NCI-H2227 (cell line): Measurements from ENCODE around the gene ZNF135.
A peak's percentile ranks its signal among the peaks of the same experiment; 100 is the strongest.

Experiments used
- DNase-seq: peaks from one replicate; lab custom pipeline; 2025; ENCODE audit not compliant: unreplicated experiment; lab: John Stamatoyannopoulos, UW

The ZNF135 gene

DNA sequence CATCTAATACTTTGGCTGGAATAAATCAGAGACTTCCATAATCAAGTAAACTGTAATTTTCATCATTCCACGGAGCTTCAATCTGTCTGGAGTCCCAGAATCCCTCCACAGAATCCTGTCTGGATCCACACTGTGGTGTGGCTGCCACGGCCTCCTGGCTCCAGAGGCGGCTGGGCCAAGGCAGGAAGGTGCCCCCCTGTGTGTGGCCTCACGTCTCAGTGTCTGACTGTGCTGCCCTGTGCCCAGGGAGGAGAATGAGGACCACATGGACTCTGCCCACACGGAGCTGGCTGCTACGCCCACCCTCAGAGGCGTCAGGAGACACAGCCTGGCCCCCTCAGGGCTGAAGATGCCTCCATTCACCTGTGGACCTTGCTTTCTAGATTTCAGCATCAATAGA, 12.2 kb upstream of the ZNF135 start:
- DNase-seq = no peak

DNA sequence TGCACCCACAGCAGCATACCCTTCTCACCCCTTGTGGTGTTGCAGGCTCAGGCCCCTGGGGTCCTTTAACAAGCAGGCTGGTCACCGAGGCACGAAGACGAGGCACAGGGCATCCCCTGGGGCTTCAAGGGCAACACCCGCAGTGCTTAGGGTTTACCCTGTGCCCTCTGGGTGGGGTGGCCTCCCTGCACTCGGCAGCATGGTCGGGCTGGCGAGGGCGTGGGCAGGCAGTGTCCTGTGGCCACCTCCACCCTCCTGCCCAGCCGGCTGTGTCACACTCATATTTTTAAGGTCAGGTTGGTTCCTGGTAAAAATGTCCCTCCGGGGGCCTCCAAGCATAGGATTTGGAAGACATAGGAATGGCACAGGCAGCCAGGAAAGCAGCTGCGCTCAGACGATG, 11.4 kb upstream of the ZNF135 start:
- DNase-seq = no peak

DNA sequence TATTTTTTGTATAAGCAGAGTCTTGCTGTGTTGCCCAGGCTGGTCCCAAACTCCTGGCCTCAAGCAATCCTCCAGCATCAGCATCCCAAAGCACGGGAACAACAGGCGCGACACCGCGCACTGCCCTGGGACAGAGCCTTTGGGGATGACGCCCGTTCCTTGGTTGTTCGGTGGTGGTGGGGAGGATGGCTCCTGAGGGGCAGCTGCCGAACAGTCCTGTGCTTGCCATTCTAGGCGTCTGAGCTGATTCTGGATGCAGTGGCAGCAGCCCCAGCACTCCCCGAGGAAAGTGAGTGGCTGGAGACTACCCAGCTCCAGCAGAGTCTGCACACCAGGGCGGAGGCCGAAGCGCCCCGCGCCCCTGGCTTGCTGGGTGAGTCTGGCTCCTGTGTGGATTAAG, 6.8 kb upstream of the ZNF135 start:
- no peak for DNase-seq

DNA sequence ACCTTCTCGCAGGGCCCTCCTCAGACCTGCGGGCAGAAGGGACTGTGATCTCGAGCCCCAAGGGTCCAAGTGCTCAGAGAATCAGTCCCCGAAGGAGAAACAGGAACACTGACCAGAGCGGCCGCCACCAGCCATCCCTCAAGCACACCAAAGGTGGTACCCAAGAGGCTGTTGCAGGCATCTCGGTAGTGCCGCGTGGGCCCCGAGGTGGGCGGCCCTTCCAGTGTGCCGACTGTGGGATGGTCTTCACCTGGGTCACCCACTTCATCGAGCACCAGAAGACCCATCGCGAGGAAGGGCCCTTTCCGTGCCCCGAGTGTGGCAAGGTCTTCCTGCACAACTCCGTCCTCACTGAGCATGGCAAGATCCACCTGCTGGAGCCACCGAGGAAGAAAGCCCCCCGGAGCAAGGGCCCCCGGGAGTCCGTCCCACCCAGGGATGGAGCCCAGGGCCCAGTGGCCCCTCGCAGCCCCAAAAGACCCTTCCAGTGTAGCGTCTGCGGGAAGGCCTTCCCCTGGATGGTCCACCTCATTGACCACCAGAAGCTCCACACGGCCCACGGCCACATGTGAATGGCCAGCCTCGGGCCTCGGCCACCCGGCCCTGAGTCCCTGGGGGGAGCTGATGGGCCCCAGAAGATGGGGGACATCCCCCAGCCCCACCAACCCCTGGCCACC, 5.5 kb upstream of the ZNF135 start:
- DNase-seq = no peak

DNA sequence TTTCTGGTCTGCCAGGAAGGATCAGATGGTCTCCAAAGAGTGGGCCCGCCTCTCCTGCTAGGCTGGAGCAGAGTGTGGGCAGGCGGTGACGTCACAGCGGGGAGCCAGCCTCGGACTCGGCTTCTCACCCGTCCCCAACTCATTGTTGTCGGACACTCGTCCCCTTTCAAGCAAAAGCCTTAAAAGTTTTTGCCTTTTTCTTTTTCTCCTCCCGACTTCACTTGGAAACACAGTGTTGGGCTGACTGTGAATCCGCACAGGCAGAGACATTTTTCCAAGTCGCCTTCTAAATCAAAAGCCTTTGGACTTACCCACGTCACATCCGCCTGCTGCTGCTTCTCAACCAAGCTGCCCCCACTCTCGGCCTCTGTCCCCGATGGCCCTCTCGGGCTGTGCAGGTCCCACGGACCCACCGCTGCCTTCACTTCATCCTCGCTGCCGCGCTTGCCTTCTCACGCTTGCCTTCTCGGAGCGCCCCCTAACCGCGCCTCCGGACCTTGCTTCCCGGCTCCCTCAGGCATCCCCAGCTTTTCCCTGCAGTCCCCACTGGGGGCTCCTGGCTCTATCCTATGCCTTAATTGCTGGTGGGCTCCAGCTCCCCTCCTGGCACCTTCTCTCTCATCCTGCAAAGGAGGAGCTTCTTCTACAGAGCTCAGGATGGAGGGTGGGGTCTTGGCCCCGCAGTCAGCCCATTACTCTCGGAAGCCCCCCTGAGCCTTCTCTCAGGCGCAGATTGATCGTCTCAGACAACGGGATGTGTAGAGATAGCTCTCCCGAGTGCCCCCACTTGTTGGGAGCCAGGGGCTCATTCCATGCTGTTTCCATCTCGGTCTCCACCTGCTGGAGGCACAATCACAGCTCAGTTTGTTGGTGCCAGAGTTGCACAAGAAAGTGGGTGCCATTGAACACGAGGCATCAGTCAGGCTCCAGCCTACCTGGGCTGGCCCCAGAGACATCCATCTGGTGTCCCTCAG, 3.9 kb upstream of the ZNF135 start:
- DNase-seq = peak; percentile 65

DNA sequence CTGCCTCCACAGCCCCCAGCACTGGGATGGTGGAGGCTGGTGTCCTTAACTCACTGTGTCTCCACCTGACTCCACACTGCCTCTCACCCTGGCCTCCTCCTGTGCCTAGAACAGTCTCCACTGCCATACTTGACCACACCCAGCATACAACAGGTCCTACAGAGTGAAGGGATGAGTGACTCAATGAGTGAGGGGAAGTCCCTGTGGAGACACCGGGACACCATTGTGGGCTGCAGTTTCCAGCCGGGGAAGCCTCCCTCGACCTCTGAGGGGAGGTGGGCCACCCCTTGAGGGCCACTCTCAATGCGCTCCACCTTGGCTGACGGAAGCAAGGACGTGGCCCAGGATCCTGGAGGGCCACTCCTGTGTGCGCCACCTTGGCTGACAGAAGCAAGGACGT, 2.8 kb upstream of the ZNF135 start:
- DNase-seq = no peak

DNA sequence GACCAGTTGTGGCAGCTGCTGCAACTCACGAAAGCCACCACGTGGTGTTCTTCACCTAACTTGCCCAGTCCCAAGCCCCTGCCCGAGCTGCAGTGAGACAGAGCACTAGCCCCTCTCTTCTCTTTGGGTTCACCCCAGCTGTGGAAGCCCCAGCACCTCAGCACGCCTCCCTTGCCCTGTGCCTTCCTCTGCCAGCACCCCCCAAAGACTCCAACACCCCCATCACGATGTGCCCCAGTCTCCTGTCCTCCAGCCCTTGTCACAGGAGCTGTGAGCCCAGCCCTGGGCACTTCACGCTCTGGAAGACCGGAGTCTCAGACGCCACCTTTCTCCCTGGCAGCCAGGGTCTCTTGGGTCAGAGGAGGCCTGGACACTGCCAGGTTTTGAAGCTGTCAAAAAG, 2.2 kb upstream of the ZNF135 start:
- DNase-seq = no peak

DNA sequence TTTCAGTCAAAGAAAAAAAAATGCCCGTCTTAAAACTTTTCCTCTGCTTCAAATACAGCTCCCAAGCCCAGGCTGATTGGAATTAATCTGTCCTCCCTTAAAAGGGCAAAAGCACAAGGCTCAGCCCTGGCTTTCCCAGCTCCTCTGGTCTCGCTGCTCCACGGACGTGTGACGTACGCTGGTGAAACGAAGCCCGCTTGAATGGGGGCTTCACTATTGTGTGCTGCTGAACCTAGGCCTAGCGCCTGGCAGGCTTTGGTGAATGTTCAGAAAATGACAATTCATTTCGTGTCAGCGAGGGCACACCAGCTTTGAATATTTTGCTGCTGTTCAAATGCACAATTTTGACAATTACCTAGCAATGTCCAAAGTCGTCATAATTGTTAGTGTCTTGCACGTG, 615 bp upstream of the ZNF135 start:
- DNase-seq = no peak

DNA sequence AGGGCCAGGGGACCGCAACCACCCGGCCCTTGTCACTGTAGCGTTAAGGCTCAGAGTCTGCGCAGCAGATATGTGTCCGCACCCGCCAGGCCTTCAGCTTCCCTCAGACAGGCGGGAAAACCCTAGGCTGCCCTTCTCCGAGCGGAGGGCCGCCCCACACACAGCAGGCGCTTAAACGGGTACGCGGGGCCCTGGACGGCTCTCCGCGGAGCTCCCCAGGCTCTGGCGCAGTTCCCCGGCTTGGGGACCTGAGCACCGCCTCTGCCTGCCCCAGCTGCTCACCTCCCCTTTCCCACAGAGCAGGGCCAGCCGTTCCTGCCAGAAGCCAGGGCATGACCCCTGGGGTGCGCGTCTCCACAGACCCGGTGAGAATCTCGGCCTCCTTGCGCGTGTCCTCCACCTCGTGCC, 593 bp downstream of the ZNF135 start:
- no peak for DNase-seq

DNA sequence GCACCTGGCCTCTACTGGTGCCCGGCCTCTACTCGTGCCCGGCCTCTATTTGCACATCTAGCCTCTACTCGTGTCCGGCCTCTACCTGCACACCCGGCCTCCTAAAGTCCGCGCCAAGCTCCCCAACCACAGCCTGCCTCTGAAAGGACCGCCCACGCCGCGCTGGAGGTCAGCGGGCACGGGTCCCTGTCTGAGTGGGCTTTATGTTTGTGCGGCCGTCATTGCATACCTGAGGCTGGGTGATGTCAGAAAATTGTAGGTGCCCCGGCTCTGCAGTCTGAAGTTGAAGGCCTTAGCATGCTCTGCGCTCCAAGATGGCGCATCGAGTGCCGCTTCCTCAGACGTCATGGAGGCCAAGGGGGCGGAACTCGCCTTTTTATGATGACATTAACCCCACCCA, 1.1 kb downstream of the ZNF135 start:
- no peak for DNase-seq

DNA sequence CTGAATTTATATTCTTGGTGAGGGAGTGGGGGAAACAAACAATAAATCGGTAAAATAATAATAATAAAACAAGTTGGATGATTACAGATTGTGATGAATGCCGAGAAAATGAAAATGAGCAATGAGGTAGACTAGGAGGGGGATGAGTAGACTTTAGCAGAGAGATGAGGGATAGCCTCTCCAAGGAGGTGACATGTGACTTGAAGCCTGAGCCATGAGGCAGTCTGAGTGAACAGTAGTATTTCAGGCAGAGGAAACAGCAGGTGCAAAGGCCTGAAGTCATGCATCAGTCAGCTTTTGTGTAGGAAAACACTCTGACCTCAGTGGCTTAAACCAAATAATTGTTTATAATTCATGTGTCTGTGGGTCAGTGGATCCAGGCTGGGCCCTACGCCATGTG, 4.6 kb downstream of the ZNF135 start:
- no peak for DNase-seq

DNA sequence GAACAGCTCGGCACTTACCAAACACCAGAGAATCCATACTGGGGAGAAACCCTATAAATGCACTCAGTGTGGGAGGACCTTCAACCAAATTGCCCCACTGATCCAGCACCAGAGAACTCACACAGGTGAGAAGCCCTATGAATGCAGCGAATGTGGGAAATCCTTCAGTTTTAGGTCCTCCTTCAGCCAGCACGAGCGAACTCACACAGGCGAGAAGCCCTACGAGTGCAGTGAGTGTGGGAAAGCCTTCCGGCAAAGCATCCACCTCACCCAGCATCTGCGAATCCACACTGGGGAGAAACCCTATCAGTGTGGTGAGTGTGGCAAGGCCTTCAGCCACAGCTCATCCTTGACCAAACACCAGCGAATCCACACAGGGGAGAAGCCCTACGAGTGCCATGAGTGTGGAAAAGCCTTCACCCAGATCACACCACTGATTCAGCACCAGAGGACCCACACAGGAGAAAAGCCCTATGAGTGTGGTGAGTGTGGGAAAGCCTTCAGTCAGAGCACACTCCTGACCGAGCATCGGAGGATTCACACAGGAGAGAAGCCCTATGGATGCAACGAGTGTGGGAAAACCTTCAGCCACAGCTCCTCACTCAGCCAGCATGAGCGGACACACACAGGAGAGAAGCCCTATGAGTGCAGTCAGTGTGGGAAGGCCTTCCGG, 8.3 kb downstream of the ZNF135 start:
- DNase-seq = no peak

DNA sequence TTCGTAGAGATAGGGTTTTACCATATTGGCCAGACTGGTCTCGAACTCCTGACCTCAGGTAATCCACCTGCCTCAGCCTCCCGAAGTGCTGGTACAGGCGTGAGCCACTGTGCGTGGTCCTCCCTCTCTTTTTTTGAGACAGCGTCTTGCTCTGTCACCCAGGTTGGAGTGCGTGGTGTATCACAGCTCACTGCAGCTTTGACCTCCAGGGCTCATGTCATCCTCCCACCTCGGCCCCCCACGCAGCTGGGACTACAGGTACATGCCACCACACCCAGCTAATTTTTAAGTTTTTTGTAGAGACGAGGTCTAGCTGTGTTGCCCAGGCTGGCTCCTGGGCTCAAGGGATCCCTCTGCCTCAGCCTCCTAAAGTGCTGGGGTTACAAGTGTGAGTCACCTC, 20.7 kb downstream of the ZNF135 start:
- no peak for DNase-seq

DNA sequence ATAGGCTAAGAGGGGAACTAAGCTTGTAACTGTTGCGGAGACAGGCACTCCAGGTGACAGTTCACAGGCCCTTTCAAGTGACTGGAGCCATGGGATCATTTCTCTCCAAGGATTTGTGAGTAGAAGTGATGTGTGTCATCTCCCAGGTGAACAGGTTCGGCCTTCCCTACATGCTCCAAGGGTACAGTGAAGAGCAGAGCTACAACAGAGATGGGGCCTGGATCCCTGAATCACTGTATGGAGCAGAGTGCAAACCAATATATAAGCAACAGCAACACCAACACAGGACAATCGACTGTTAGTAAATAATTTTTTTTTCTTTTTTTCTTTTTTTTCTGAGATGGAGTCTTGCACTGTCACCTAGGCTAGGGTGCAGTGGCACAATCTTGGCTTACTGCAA, 23.9 kb downstream of the ZNF135 start:
- DNase-seq = no peak

DNA sequence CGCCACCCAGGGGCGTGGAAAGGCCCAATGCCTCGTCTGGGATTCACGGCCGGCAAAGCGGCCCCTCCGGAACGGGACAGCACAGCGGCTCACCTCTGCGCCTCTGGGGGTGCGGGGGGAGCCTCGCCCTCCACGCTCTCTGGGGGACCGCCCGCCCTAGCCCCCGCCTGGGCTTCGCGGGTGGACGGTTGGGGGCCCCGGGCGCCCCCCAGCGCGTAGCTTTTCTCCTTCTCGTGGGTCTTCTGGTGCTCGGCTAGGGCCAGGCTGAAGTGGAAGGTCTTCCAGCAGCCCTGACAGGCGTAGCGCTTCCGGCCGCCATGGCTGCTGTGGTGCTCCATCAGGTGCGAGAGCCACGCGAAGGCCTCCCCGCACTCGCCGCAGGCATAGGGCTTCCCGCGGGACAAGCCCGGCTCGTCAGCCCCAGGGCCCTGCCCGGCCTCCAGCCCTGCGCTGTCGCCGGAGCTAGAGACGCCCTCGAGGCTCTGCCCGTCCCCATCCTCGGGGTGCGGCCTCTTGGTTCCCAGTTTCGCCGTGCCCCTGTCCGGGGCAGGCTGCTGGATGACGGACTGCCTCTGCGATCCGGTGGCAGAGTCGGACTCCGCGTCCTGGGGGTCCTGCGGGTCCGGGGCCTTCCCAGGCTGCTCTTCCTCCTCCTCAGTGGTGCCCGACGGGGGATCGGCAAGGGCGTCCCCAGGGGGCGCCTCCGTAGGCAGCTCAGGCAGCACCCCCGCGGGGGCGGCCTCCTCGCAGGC, 25.7 kb downstream of the ZNF135 start:
- DNase-seq = no peak

DNA sequence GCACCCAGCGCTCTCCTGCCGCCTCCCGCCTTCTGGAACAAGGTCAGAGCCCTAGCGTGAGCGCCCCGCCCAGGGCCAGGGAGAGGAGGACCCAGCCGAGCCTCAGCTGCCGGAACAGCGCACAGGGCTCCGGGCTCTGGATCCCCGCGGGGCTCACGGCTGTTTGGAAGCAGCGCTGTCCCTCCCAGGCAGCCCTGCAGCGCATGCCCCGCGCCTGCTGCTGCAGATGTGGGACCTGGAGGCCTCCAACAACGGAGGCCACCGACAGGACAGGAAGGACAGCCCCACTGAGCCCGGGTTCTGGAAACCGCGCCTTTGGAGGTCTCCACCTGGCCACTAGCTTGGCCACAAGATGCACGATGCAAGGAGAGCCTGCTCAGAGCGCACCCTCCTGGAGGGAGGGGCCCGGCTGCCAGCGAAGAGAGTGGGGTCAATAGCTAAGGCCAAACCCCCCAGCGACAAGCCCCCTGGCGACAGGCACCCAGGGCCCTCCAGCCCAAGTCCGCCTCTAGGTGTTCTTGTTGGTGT, 26.3 kb downstream of the ZNF135 start:
- no peak for DNase-seq

DNA sequence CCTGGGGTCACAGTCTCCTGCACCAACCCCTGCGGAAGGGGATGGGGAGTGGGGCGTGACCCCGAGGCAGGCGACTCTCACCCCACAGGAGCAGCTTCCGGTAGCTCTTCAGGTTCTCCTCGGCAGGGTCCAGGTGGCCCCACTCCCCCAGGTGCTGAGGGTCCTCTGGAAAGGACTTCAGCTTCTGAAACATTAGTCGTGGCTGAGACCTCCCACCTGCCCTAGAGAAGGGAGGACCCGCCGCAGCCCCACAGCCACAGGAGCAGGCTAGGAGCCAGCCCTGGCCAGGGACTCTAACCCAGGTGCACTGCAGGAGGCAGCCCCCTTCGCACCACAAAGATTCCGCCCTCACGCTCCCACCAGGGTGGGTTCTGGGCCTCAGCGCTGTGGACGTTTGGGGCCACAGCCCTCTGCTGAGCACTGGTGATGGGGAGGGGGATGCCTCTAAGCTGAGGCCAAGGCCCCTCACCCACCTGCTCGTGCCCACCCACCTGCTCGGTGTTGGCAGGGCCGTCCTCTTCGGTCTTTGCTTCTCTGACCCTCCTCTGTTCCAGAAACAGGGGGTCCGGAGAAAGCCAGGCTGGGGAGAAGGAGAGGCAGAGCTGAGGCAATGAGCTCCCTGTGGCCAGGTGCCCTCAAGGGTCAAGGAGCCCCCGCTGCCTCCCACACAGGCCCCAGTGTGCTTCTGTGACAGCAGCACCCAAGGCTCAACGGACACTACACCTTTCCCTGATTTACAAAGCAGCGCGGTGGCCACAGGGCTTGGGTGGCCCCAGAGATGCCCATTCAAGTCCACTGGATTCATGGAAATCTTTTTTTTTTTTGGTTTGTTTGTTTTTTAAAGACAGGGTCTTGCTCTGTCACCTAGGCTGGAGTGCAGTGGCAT, 28.0 kb downstream of the ZNF135 start:
- no peak for DNase-seq

DNA sequence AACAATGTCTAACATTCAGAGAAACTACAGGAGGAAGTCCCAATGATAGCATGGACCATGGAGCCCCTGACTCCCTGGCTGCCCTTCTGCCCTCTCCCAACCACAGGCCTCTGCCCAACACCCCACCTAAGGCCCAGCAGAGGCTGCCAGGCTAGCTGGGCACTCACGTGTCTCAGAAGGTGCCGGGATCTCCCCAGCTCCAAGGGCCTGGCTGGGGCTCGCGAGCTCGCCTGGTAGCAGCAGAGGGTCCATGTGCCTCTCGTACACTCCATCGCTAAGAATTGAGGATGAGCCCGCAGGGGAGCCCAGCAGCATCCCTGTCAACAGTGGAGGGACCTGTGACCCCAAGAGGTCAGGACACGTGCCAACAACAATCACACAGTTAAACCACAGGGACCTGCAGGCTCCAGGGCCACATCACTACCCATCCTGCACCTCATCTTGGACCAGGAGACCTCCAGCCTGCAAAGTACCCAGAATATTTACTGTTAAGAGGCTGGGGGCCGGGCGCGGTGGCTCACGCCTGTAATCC, 29.5 kb downstream of the ZNF135 start:
- DNase-seq = no peak

DNA sequence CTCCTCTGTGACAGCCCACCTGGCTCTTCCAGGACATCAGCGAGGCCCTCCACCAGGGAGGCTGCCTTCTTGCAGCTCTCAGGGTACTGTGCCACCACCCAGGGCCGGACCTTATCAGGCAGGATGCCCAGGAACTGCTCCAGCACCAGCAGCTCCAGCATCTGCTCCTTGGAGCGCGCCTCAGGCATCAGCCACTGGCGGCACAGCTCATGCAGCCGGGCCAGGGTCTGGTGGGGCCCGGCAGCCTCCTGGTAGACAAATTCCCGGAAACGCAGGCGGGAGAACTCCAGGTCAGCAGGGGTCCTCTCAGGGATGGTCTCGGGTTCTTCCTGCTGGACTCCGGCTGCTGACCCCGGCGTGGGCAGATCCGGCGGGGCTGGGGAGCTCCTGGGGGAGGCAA, 30.8 kb downstream of the ZNF135 start:
- no peak for DNase-seq
